Transverse colon (tissue), 4 donors: Measurements from ENCODE around the gene SEPTIN11.

ENCODE experiments used
- EP300 ChIP-seq: sonication (generic); formaldehyde crosslinking; IDR thresholded peaks from one replicate; pipeline ENCODE4 v1.6.1; 2017; ENCODE audit warnings: antibody characterized with exemption, low read depth
- POLR2A ChIP-seq: fragments of 450-650 bp; IDR thresholded peaks from one replicate; pipeline ENCODE4 v1.6.1; 2016; ENCODE audit warnings: antibody characterized with exemption, mild to moderate bottlenecking, moderate library complexity
- POLR2AphosphoS5 ChIP-seq, 3 donors: sonication (generic); formaldehyde crosslinking; IDR thresholded peaks; one replicate each; pipeline ENCODE4 v1.6.1; 2016; ENCODE audit warnings: antibody characterized with exemption in 3 of 3
- TF ChIP-seq, protein P1 (sequence below), 5 experiments: fragments of 200-600 bp in 3 of 5; fragments of 450-650 bp in 2 of 5; sonication (generic) in 3 of 5; IDR thresholded peaks; 1 replicate in 2 of 5; 2 replicates in 3 of 5; pipeline ENCODE4 v1.5.1; 2016 to 2017; ENCODE audit warnings: antibody characterized with exemption in 5 of 5, inconsistent platforms in 3 of 5, mild to moderate bottlenecking in 2 of 5, moderate library complexity in 1 of 5

- TF ChIP-seq, protein P1, sequence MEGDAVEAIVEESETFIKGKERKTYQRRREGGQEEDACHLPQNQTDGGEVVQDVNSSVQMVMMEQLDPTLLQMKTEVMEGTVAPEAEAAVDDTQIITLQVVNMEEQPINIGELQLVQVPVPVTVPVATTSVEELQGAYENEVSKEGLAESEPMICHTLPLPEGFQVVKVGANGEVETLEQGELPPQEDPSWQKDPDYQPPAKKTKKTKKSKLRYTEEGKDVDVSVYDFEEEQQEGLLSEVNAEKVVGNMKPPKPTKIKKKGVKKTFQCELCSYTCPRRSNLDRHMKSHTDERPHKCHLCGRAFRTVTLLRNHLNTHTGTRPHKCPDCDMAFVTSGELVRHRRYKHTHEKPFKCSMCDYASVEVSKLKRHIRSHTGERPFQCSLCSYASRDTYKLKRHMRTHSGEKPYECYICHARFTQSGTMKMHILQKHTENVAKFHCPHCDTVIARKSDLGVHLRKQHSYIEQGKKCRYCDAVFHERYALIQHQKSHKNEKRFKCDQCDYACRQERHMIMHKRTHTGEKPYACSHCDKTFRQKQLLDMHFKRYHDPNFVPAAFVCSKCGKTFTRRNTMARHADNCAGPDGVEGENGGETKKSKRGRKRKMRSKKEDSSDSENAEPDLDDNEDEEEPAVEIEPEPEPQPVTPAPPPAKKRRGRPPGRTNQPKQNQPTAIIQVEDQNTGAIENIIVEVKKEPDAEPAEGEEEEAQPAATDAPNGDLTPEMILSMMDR (IDR thresholded peaks at IDR 0.05), result no peak
- TF ChIP-seq EP300 (no peak), POLR2AphosphoS5 (IDR thresholded peaks at IDR 0.05) (no peak), POLR2A (no peak)
Measured at GRCh38 chr4:76904646-76905190, 44.8 kb upstream of the SEPTIN11 start.
